A549 (cell line): ENCODE data around the gene ATP6V1B1. TPM values are rescaled to one million over a fixed set of nuclear protein-coding genes. Genes with fewer than 3 reads are reported as not detected.

ENCODE experiments used
- ATAC-seq, 2 experiments: fragments of 200-7000 bp in 1 of 2; fragments of >200 bp in 1 of 2; cut with Nextera tagmentation in 1 of 2; cut with Tn5 transposase in 1 of 2; 3 replicates each; pipeline versions ENCODE4 v1.8.0 to v1.9.1; 2018 to 2020; ENCODE audit warnings: mild to moderate bottlenecking in 1 of 2, moderate library complexity in 1 of 2
- CTCF ChIA-PET: fragments of 300-600 bp; sonication (Branson Sonifier 250); formaldehyde crosslinking; extraction: SDS; loops from one replicate; lab custom pipeline; 2021; ENCODE audit warnings: antibody characterized with exemption, inconsistent platforms; lab: Yijun Ruan, JAX
- POLR2A ChIA-PET: fragments of 350-600 bp; formaldehyde crosslinking; extraction: SDS; loops from one replicate; lab custom pipeline; 2021; ENCODE audit warnings: antibody characterized with exemption, inconsistent platforms; lab: Yijun Ruan, JAX
- DNase-seq, 2 experiments: peaks; one replicate each; pipeline versions ENCODE4 v3.0.0 to v3.0.0-alpha.2; 2011 to 2016; ENCODE audit warnings: low read depth in 1 of 2, low spot score in 1 of 2
- FAIRE-seq: peaks from 2 replicates; lab custom pipeline; 2011; peaks lifted over from hg19 to GRCh38; lab: Jason Lieb, UNC
- H3K27ac ChIP-seq, 2 experiments: fragments of >200 bp; sonication (Bioruptor Twin); formaldehyde crosslinking; 3 replicates each; pipeline ENCODE4 v1.5.1; 2016 to 2017
- H3K4me1 ChIP-seq: fragments of >200 bp; sonication (Bioruptor Twin); formaldehyde crosslinking; 3 replicates; pipeline ENCODE4 v1.6.1; 2016
- H3K4me2 ChIP-seq: fragments of >200 bp; sonication (Bioruptor Twin); formaldehyde crosslinking; 3 replicates; pipeline ENCODE4 v1.6.1; 2016
- H3K4me3 ChIP-seq: fragments of >200 bp; sonication (Bioruptor Twin); formaldehyde crosslinking; 3 replicates; pipeline ENCODE4 v1.5.1; 2016
- H3K9me3 ChIP-seq: fragments of >200 bp; sonication (Bioruptor Twin); formaldehyde crosslinking; 3 replicates; pipeline ENCODE4 v1.6.1; 2016
- BHLHE40 ChIP-seq: IDR thresholded peaks from 2 replicates; pipeline ENCODE4 v1.6.1; 2012; ENCODE audit warnings: low read depth, low read length, inconsistent platforms
- CBX2 ChIP-seq: fragments of 200-600 bp; sonication (generic); IDR thresholded peaks from 2 replicates; pipeline ENCODE4 v1.6.1; 2016; ENCODE audit warnings: low read depth, mild to moderate bottlenecking, borderline replicate concordance
- CEBPB ChIP-seq, 2 experiments: fragments of >200 bp in 1 of 2; sonication (Bioruptor Twin) in 1 of 2; formaldehyde crosslinking in 1 of 2; IDR thresholded peaks; 2 replicates each; pipeline ENCODE4 v1.6.1; 2012 to 2016
- FOSB ChIP-seq: fragments of 250-450 bp; sonication (Bioruptor Pico); IDR thresholded peaks from 2 replicates; pipeline ENCODE4 v1.5.0; 2020; ENCODE audit warnings: mild to moderate bottlenecking, moderate library complexity
- FOSL2 ChIP-seq, 2 experiments: fragments of 450-650 bp in 1 of 2; fragments of >200 bp in 1 of 2; sonication (Bioruptor Twin) in 1 of 2; formaldehyde crosslinking; IDR thresholded peaks; 2 replicates each; pipeline versions ENCODE4 v1.5.0 to v1.6.1; 2016 to 2020; ENCODE audit warnings: mild to moderate bottlenecking in 1 of 2, moderate library complexity in 1 of 2
- HDAC2 ChIP-seq: fragments of 200-600 bp; sonication (generic); IDR thresholded peaks from 2 replicates; pipeline ENCODE4 v1.6.1; 2016
- HES2 ChIP-seq: fragments of >200 bp; sonication (Bioruptor Twin); formaldehyde crosslinking; IDR thresholded peaks from 2 replicates; pipeline ENCODE4 v1.6.1; 2016
- HOXB5 ChIP-seq: fragments of 250-450 bp; sonication (Bioruptor Pico); IDR thresholded peaks from 2 replicates; pipeline ENCODE4 v1.5.0; 2020; ENCODE audit warnings: mild to moderate bottlenecking, moderate library complexity
- MAX ChIP-seq: IDR thresholded peaks from 2 replicates; pipeline ENCODE4 v1.6.1; 2012
- NPAS2 ChIP-seq: fragments of 250-450 bp; sonication (Bioruptor Pico); IDR thresholded peaks from 2 replicates; pipeline ENCODE4 v1.8.0; 2022; ENCODE audit warnings: mild to moderate bottlenecking, moderate library complexity, borderline replicate concordance
- REST ChIP-seq: fragments of 200-600 bp; sonication (generic); IDR thresholded peaks from 2 replicates; pipeline ENCODE4 v1.6.1; 2016; ENCODE audit warnings: antibody characterized with exemption, mild to moderate bottlenecking, moderate library complexity
- SREBF2 ChIP-seq: fragments of 450-650 bp; IDR thresholded peaks from 2 replicates; pipeline ENCODE4 v1.6.1; 2014; ENCODE audit warnings: mild to moderate bottlenecking, moderate library complexity
- ZC3H11A ChIP-seq: fragments of 450-650 bp; IDR thresholded peaks from 2 replicates; pipeline ENCODE4 v1.6.1; 2014; ENCODE audit warnings: antibody characterized with exemption, mild to moderate bottlenecking
- ZSCAN20 ChIP-seq: fragments of 250-450 bp; sonication (Bioruptor Pico); IDR thresholded peaks from 2 replicates; pipeline ENCODE4 v1.8.0; 2022; ENCODE audit warnings: mild to moderate bottlenecking, moderate library complexity
- WGBS: methylation state at CpG from one replicate; pipeline ENCODE4 v1.1.6; 2017; ENCODE audit errors: missing lambda C conversion rate; 5-methylcytosine and 5-hydroxymethylcytosine counted together
- polyA plus RNA-seq, 4 experiments: library from polyadenylated mRNA; depleted of rRNA in 3 of 4; stranded (reverse); fragments of >200 nt; fragmentation: RNase III in 1 of 4; extraction: RNeasy Plus Mini Kit Qiagen cat#74134 plus additional on column Dnase treatment in 1 of 4; gene quantifications; 2 replicates in 3 of 4; 3 replicates in 1 of 4; pipeline ENCODE4 v1.2.3, GENCODE V29; 2011 to 2017

ATP6V1B1 gene
- polyA plus RNA-seq, 2 of the 4 experiments (the other 2 are of a cell fraction), result 1.9 to 2.5 TPM

- H3K9me3 ChIP-seq, result no peaks in the 10 kb centered on the region
- peaks cover 5% of the 10 kb centered on the region; the same call in 1 of the 3 replicates for H3K4me1 ChIP-seq
- ATAC-seq, result no peak
- no peak overlapping the region for H3K4me2 ChIP-seq
- 58% methylated on average over 5 of the region's 5 CpGs for WGBS
- FAIRE-seq, result no peak
- no peak for DNase-seq
- POLR2A ChIA-PET, result no interaction called here
- TF ChIP-seq NPAS2 (CRISPR knock-in tag), result no peak
- TF ChIP-seq MAX, result no peak
- TF ChIP-seq FOSL2 (IDR thresholded peaks at IDR 0.05), result no peak
- no peak for TF ChIP-seq FOSL2 (CRISPR knock-in tag; IDR thresholded peaks at IDR 0.05)
- no peak for TF ChIP-seq REST
- no peak for TF ChIP-seq CBX2
- no peak overlapping the region for H3K27ac ChIP-seq
- no peak overlapping the region for H3K4me3 ChIP-seq
- CTCF ChIA-PET, result interaction anchor here (0.8 to 18.9 kb wide), 8 partner anchors 10 to 152 kb away, joined by 3 to 512 read pairs (median 10); partner anchors contain the start of gene ATP6V1B1
Observed at GRCh38 chr2:70941701-70942100, 6.0 kb downstream of the ATP6V1B1 start.

- Histone ChIP-seq H3K4me1 (peaks cover 7% of the 10 kb centered on the region; the same call in 2 of the 3 replicates), H3K27ac (no peak overlapping the region), H3K4me3 (no peak overlapping the region)
- no peak for ATAC-seq
- ChIA-PET POLR2A (no interaction called here), CTCF (interaction anchor here (1.6 to 18.9 kb wide), 6 partner anchors 18 to 153 kb away, joined by 5 to 512 read pairs (median 94); partner anchors contain the start of gene ATP6V1B1)
- FAIRE-seq, result no peak
- WGBS, result 69% methylated on average over 6 of the region's 6 CpGs
- no peak for DNase-seq
- TF ChIP-seq HOXB5 (CRISPR knock-in tag), result no peak
- no peak for TF ChIP-seq SREBF2
- TF ChIP-seq FOSB (CRISPR knock-in tag), result no peak
- no peak for TF ChIP-seq CEBPB (IDR thresholded peaks at IDR 0.05)
- TF ChIP-seq ZC3H11A, result no peak
- TF ChIP-seq HDAC2, result no peak
- TF ChIP-seq HES2, result no peak
- no peak for TF ChIP-seq ZSCAN20
- TF ChIP-seq, all 56 proteins: peak for 0
- H3K4me2 ChIP-seq, result no peak overlapping the region
- H3K9me3 ChIP-seq, result no peaks in the 10 kb centered on the region
Observed at GRCh38 chr2:70942396-70943204, 6.9 kb downstream of the ATP6V1B1 start.

GRCh38 chr2:70943205-70943871 is 7.6 kb downstream of the ATP6V1B1 start:
- TF ChIP-seq REST (no peak), BHLHE40 (no peak), CEBPB (IDR thresholded peaks at IDR 0.05) (no peak)
- FAIRE-seq, result no peak
- CTCF ChIA-PET, result interaction anchor here (1.5 to 18.9 kb wide), 7 partner anchors 10 to 154 kb away, joined by 3 to 512 read pairs (median 14); partner anchors contain the start of gene ATP6V1B1
- 73% methylated on average over 11 of the region's 11 CpGs for WGBS
- no peak overlapping the region for H3K4me3 ChIP-seq
- H3K4me2 ChIP-seq, result no peak overlapping the region
- peaks cover 13% of the 10 kb centered on the region; the same call in 2 of the 3 replicates for H3K4me1 ChIP-seq
- ATAC-seq, result no peak
- no peak for DNase-seq
- H3K9me3 ChIP-seq, result no peaks in the 10 kb centered on the region
- POLR2A ChIA-PET, result no interaction called here
- H3K27ac ChIP-seq, result no peak overlapping the region
